Inferior parietal cortex (tissue), 1 donor: Measurements from ENCODE around the gene YPEL3.
A peak's percentile ranks its signal among the peaks of the same experiment; 100 is the strongest.

Experiments used
- DNase-seq: peaks from one replicate; pipeline ENCODE4 v3.0.0-alpha.2; 2016; ENCODE audit errors: extremely low spot score

Gene YPEL3

GRCh38 chr16:30090610-30091331 lies 5.2 kb downstream of the YPEL3 start:
- DNase-seq = no peak

GRCh38 chr16:30088832-30089624 lies 7.0 kb downstream of the YPEL3 start:
- no peak for DNase-seq

GRCh38 chr16:30088237-30088831 lies 7.7 kb downstream of the YPEL3 start:
- DNase-seq = no peak

- DNase-seq = no peak
Observed at GRCh38 chr16:30087181-30087898, 8.7 kb downstream of the YPEL3 start.

GRCh38 chr16:30086291-30087140 lies 9.5 kb downstream of the YPEL3 start:
- DNase-seq = no peak

- no peak for DNase-seq
Observed at GRCh38 chr16:30085820-30086219, 10.2 kb downstream of the YPEL3 start.

- DNase-seq = no peak
Observed at GRCh38 chr16:30085247-30085646, 10.8 kb downstream of the YPEL3 start.

GRCh38 chr16:30084816-30085159 lies 11.2 kb downstream of the YPEL3 start:
- DNase-seq = no peak

GRCh38 chr16:30084096-30084815 lies 11.8 kb downstream of the YPEL3 start:
- DNase-seq = no peak

GRCh38 chr16:30083216-30084055 lies 12.6 kb downstream of the YPEL3 start:
- DNase-seq = no peak

- DNase-seq = no peak
Observed at GRCh38 chr16:30082545-30083090, 13.4 kb downstream of the YPEL3 start.

GRCh38 chr16:30079480-30079879 lies 16.5 kb downstream of the YPEL3 start:
- no peak for DNase-seq

- no peak for DNase-seq
Observed at GRCh38 chr16:30078744-30079143, 17.3 kb downstream of the YPEL3 start.

GRCh38 chr16:30077656-30078055 lies 18.4 kb downstream of the YPEL3 start:
- no peak for DNase-seq

- no peak for DNase-seq
Observed at GRCh38 chr16:30076276-30076791, 19.7 kb downstream of the YPEL3 start.

GRCh38 chr16:30075503-30076275 lies 20.3 kb downstream of the YPEL3 start, which contains the start of gene PPP4C:
Gene PPP4C, plus strand, starts transcription at chr16:30075994. Its CDS starts 384 bp downstream, at chr16:30076378.
- peak; percentile 89 for DNase-seq

GRCh38 chr16:30070490-30070889 lies 25.5 kb downstream of the YPEL3 start:
- DNase-seq = no peak
